Loucy (cell line): ENCODE data around the gene ARHGAP6.
A peak's percentile ranks its signal among the peaks of the same experiment; 100 is the strongest.

Experiments
- H2AFZ ChIP-seq: fragments of 200-600 bp; sonication (generic); 2 replicates; pipeline ENCODE4 v1.6.0; 2016; ENCODE audit warnings: antibody characterized with exemption, mild to moderate bottlenecking, low read length, moderate library complexity
- H3F3A ChIP-seq: fragments of 200-600 bp; 2 replicates; pipeline ENCODE4 v1.6.0; 2016; ENCODE audit warnings: antibody characterized with exemption, low read depth, mild to moderate bottlenecking
- H3K27me3 ChIP-seq: fragments of 200-600 bp; sonication (generic); 2 replicates; pipeline ENCODE4 v1.6.1; 2014; ENCODE audit warnings: low read length, mild to moderate bottlenecking; ENCODE audit not compliant: insufficient read depth, poor library complexity, severe bottlenecking
- H3K36me3 ChIP-seq: fragments of 200-600 bp; sonication (generic); 2 replicates; pipeline ENCODE4 v1.6.1; 2016; ENCODE audit warnings: low read length; ENCODE audit not compliant: insufficient read depth
- H3K4me1 ChIP-seq: fragments of 200-600 bp; sonication (generic); 2 replicates; pipeline ENCODE4 v1.5.1; 2014; ENCODE audit warnings: low read length, mild to moderate bottlenecking; ENCODE audit not compliant: insufficient read depth, poor library complexity, severe bottlenecking
- H3K4me2 ChIP-seq: fragments of 200-600 bp; sonication (generic); 2 replicates; pipeline ENCODE4 v1.6.0; 2014; ENCODE audit warnings: antibody characterized with exemption, low read length, low read depth, mild to moderate bottlenecking; ENCODE audit not compliant: poor library complexity, severe bottlenecking
- H3K4me3 ChIP-seq: fragments of 200-600 bp; sonication (generic); 2 replicates; pipeline ENCODE4 v1.5.1; 2014; ENCODE audit warnings: low read length, mild to moderate bottlenecking, mixed read lengths; ENCODE audit not compliant: poor library complexity, severe bottlenecking
- H3K79me2 ChIP-seq: fragments of 200-600 bp; sonication (generic); 2 replicates; pipeline ENCODE4 v1.6.1; 2014; ENCODE audit warnings: low read length; ENCODE audit not compliant: insufficient read depth
- H3K9ac ChIP-seq: fragments of 200-600 bp; sonication (generic); 2 replicates; pipeline ENCODE4 v1.6.0; 2014; ENCODE audit warnings: mild to moderate bottlenecking, low read depth, low read length, moderate library complexity; ENCODE audit not compliant: poor library complexity, severe bottlenecking
- H3K9me2 ChIP-seq: fragments of 200-600 bp; sonication (generic); replicated peaks from 2 replicates; pipeline ENCODE4 v1.6.1; 2016; ENCODE audit warnings: low read depth, low read length, mixed read lengths
- H3K9me3 ChIP-seq: fragments of 200-600 bp; sonication (generic); 2 replicates; pipeline ENCODE4 v1.6.1; 2014; ENCODE audit warnings: mild to moderate bottlenecking, antibody characterized with exemption, low read length, low read depth; ENCODE audit not compliant: insufficient read depth
- H4K20me1 ChIP-seq: fragments of 200-600 bp; sonication (generic); 2 replicates; pipeline ENCODE4 v1.6.0; 2014; ENCODE audit warnings: antibody characterized with exemption, low read length, mild to moderate bottlenecking; ENCODE audit not compliant: insufficient read depth, poor library complexity, severe bottlenecking
- CTCF ChIP-seq: fragments of 200-600 bp; sonication (generic); conservative IDR thresholded peaks from 2 replicates; pipeline ENCODE4 v1.5.1; 2014; ENCODE audit warnings: mild to moderate bottlenecking, antibody characterized with exemption, low read length
- EZH2phosphoT487 ChIP-seq: fragments of 200-600 bp; IDR thresholded peaks from 2 replicates; pipeline ENCODE4 v1.6.1; 2018; ENCODE audit warnings: antibody characterized with exemption, mild to moderate bottlenecking, moderate library complexity, borderline replicate concordance

ARHGAP6 gene

GRCh38 chrX:11414091-11414490 lies 251.6 kb downstream of the ARHGAP6 start:
- H4K20me1 ChIP-seq: no peaks in the 10 kb centered on the region
- H3K4me1 ChIP-seq: peaks cover 44% of the 10 kb centered on the region
- H3K79me2 ChIP-seq: no peaks in the 10 kb centered on the region
- no peaks in the 10 kb centered on the region for H3K9me2 ChIP-seq
- no peaks in the 10 kb centered on the region for H3K9me3 ChIP-seq
- TF ChIP-seq CTCF (no peak), EZH2phosphoT487 (no peak)
- no peaks in the 10 kb centered on the region for H3K36me3 ChIP-seq
- H2AFZ ChIP-seq: no peak overlapping the region
- peak overlapping the region; percentile 48 for H3K4me3 ChIP-seq
- no peak overlapping the region for H3K9ac ChIP-seq
- H3F3A ChIP-seq: no peaks in the 10 kb centered on the region
- H3K27me3 ChIP-seq: no peaks in the 10 kb centered on the region
- H3K4me2 ChIP-seq: peak overlapping the region; percentile 69

- no peaks in the 10 kb centered on the region for H4K20me1 ChIP-seq
- H3K27me3 ChIP-seq: no peaks in the 10 kb centered on the region
- peak overlapping the region; percentile 49 for H3K4me3 ChIP-seq
- H3K9me3 ChIP-seq: no peaks in the 10 kb centered on the region
- no peak overlapping the region for H3K9ac ChIP-seq
- no peak for TF ChIP-seq CTCF
- TF ChIP-seq EZH2phosphoT487: no peak
- no peaks in the 10 kb centered on the region for H3K9me2 ChIP-seq
- no peaks in the 10 kb centered on the region for H3K79me2 ChIP-seq
- peak overlapping the region; percentile 69 for H3K4me2 ChIP-seq
- peaks cover 47% of the 10 kb centered on the region for H3K4me1 ChIP-seq
- peak overlapping the region; percentile 43; the same call in 1 of the 2 replicates for H2AFZ ChIP-seq
- H3K36me3 ChIP-seq: no peaks in the 10 kb centered on the region
- H3F3A ChIP-seq: no peaks in the 10 kb centered on the region
Measured at GRCh38 chrX:11412715-11413623, 252.8 kb downstream of the ARHGAP6 start.

- Histone ChIP-seq H3K4me1 (peaks cover 28% of the 10 kb centered on the region), H3K36me3 (no peaks in the 10 kb centered on the region), H3F3A (no peaks in the 10 kb centered on the region), H4K20me1 (no peaks in the 10 kb centered on the region), H3K27me3 (no peaks in the 10 kb centered on the region), H3K79me2 (no peaks in the 10 kb centered on the region), H2AFZ (no peak overlapping the region), H3K4me3 (no peak overlapping the region), H3K9me2 (no peaks in the 10 kb centered on the region), H3K4me2 (no peak overlapping the region), H3K9me3 (no peaks in the 10 kb centered on the region), H3K9ac (no peak overlapping the region)
- TF ChIP-seq EZH2phosphoT487 (no peak), CTCF (no peak)
Measured at GRCh38 chrX:11409957-11410356, 255.8 kb downstream of the ARHGAP6 start.
